ENCODE data around the gene CCDC60.

CCDC60 gene

GRCh38 chr12:119461636-119462214 lies 127.2 kb downstream of the CCDC60 start:
- no peak for TF ChIP-seq POLR2AphosphoS5 (IDR thresholded peaks at IDR 0.05; ENCODE audit: low read depth, low read length)

GRCh38 chr12:119463211-119463926 lies 128.8 kb downstream of the CCDC60 start:
- TF ChIP-seq REST (IDR thresholded peaks at IDR 0.05; ENCODE audit: insufficient read depth in 1 of 2, low read depth in 2 of 2, low read length in 2 of 2) (no peak), POLR2AphosphoS5 (IDR thresholded peaks at IDR 0.05; ENCODE audit: low read depth, low read length) (no peak), FOXP2 (optimal IDR thresholded peaks at IDR 0.05; ENCODE audit: borderline replicate concordance, extremely low read depth, extremely low read length, insufficient read depth) (no peak), SIN3A (IDR thresholded peaks at IDR 0.05; ENCODE audit: borderline replicate concordance, insufficient read depth, low read length) (no peak), TAF1 (IDR thresholded peaks at IDR 0.05; ENCODE audit: borderline replicate concordance, insufficient read depth, low read length) (no peak)

- TF ChIP-seq POLR2AphosphoS5 (IDR thresholded peaks at IDR 0.05; ENCODE audit: low read depth, low read length) (no peak), SIN3A (IDR thresholded peaks at IDR 0.05; ENCODE audit: borderline replicate concordance, insufficient read depth, low read length) (no peak), TAF1 (IDR thresholded peaks at IDR 0.05; ENCODE audit: borderline replicate concordance, insufficient read depth, low read length) (no peak), REST (IDR thresholded peaks at IDR 0.05; ENCODE audit: insufficient read depth in 1 of 2, low read depth in 2 of 2, low read length in 2 of 2) (no peak), FOXP2 (optimal IDR thresholded peaks at IDR 0.05; ENCODE audit: borderline replicate concordance, extremely low read depth, extremely low read length, insufficient read depth) (no peak)
These were observed 133.8 kb downstream of the CCDC60 start for GRCh38 chr12:119468296-119468695.

- no peak for TF ChIP-seq POLR2AphosphoS5 (IDR thresholded peaks at IDR 0.05; ENCODE audit: low read depth, low read length)
- TF ChIP-seq REST (IDR thresholded peaks at IDR 0.05; ENCODE audit: insufficient read depth in 1 of 2, low read depth in 2 of 2, low read length in 2 of 2): no peak
- TF ChIP-seq FOXP2 (optimal IDR thresholded peaks at IDR 0.05; ENCODE audit: borderline replicate concordance, extremely low read depth, extremely low read length, insufficient read depth): no peak
- TF ChIP-seq TAF1 (IDR thresholded peaks at IDR 0.05; ENCODE audit: borderline replicate concordance, insufficient read depth, low read length): no peak
These were observed 141.1 kb downstream of the CCDC60 start for GRCh38 chr12:119475650-119476049.

- TF ChIP-seq TAF1 (IDR thresholded peaks at IDR 0.05; ENCODE audit: borderline replicate concordance, insufficient read depth, low read length) (no peak), SIN3A (IDR thresholded peaks at IDR 0.05; ENCODE audit: borderline replicate concordance, insufficient read depth, low read length) (no peak), REST (IDR thresholded peaks at IDR 0.05; ENCODE audit: insufficient read depth in 1 of 2, low read depth in 2 of 2, low read length in 2 of 2) (no peak), FOXP2 (optimal IDR thresholded peaks at IDR 0.05; ENCODE audit: borderline replicate concordance, extremely low read depth, extremely low read length, insufficient read depth) (no peak), POLR2AphosphoS5 (IDR thresholded peaks at IDR 0.05; ENCODE audit: low read depth, low read length) (no peak)
These were observed 142.4 kb downstream of the CCDC60 start for GRCh38 chr12:119476951-119477350.
